Endometrial microvascular endothelial cells (primary cell): ENCODE measurements around the gene COL4A1. TPM values are rescaled to one million over a fixed set of nuclear protein-coding genes. Genes with fewer than 3 reads are reported as not detected.
"Not testable (repeated sequence)": the region's sequence is repeated elsewhere in the genome, so short reads cannot be mapped to it uniquely, and the experiment has no call there.

ENCODE experiments used
- in situ Hi-C: cut with HindIII; loops from 2 replicates; pipeline ENCODE4 v1.10.0; 2017; ENCODE audit warnings: low sequenced_read_pairs, low pct_unique_long_range_greater_than_20kb; ENCODE audit errors: inconsistent ontology term
- total RNA-seq: library from RNA; depleted of rRNA; stranded (reverse); fragments of >200 nt; gene quantifications from one replicate; pipeline ENCODE4 v1.2.3, GENCODE V29; 2015; ENCODE audit errors: inconsistent ontology term

The COL4A1 gene
- total RNA-seq, 1 donor from 2014 or later: 568 TPM

DNA sequence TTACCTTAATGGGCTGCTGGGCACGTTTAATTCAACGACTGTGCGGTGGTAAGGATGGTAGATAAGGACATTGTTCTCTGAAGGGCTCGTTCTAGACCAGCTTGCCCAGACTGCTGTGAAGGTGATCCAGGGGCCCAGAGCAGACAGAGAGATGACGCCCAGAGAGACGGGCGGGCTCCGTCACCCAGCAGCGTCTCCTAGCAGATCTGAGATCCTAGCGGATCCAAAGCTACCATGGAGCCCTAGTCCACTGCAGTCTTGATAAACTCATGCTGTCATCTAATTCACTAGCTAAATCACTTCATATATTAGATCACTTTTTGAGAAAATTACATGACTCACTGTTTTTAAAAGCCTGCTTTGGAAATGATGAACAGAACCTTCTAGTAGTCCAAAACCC, 21.6 kb upstream of the COL4A1 start:
- in situ Hi-C loops: no loop called here

DNA sequence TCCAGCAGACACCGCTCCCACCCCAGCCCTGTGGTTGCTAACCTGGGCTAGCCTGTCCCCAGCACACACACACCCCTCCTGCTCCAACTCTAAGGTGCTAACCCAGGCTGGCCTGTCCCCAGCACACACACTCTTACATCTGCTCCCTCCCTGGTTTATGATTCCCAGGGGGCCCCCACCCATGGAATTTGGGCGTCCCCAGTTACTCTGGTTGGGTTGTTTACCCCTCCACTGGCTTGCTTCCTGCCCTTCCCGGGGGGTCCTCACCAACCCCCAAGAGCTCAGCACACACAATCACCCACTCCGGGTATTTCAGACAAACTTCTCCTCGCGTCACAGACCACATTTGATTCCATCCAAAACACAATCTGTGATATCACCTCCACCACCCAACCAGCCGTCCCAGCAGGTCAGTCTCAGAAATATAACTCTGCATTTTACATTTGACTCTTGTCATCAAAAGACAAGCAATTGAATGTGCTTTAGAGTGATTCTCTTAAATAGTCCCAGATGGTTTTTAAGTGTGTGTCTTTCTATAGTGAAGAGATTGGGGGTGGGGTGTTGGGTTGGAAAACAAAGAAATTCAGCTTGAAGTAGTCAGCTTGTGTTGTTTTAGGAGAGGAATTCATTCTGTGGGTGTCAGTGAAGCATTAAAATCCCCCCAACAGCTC, 20.2 kb upstream of the COL4A1 start:
- in situ Hi-C loops: no loop called here

DNA sequence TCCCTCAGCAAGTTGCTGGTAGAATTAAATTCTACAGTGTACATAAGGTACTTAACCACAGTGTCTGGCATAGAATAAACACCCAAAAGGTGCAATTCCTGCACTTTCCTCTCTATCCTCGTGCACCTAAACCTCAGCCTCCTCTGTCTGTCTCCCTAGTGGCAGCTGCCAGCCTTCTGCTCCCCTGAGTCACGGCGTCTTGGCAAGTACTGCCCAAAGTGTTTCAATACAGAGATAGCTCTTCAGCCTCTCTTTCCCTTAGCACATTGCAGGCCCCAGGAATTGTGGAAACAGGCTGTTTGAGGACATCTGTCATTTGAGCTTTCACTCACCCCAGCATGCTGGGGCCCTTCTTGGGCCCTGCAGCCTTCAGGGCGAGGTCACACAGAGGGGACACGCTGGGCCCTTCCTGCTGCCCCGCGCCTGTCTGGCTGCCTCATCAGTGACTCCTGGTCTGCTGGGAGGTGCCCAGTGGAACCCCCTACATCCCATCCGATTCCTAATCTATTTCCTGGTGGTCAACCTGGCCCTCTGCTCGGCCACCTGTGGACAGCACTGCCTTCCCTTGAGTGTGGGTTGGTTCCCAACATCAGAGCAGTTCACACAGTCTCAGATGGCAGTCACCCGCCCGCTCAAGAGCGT, 19.4 kb upstream of the COL4A1 start:
- in situ Hi-C loops: no loop called here

- in situ Hi-C loops: no loop called here
These were observed 17.2 kb upstream of the COL4A1 start for GRCh38 chr13:110324026-110324749.

DNA sequence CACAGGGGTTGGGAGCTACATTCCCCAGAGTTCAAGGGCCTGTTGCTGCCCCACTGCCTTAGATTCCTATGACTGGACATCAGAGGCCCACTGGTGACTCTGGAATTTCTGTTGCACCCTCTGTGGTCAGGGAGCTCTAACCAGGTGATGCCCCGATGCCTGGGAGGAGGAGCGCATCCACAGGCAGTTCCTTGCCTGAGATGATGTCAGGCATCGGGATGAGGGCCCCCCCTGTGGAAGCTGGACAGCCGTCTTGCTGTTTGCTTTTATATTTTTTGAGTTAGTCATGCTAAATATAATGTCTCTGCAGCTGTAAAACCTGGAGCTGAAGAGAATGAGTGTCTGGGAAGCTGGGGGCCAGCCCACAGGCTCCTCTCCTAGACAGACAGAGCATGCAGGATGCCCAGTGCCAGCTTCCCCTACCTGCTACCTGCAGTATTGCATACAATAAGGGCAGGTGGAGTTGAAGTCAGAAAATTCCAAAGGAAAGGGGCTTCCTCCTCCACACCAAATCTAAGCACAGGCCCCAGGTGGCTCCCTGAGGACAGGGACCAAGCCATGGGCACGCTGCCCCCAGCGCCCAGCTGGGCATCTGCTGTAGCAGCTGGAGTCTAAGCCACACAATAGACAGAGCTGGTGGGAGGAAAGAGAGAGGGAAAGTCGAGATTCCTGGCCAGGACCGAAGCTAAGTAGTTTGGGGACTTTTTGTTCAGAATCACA, 16.4 kb upstream of the COL4A1 start:
- in situ Hi-C loops: no loop called here

DNA sequence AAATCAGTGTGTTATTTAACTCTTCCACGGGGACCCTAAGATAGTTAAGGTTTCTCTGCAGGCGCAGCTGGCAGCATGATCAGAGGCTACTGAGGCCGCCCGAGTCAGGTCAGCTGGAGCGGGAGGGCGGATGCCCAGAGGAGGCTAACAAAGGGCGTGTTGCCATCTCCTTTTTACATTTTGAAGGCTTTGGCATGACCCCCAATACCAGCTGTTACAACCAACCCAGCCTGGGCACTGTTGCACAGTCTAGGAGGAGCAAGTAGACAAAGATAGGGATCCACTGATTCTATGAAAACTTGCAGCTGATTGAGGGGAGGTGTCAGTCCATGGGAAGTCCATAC, 15.8 kb upstream of the COL4A1 start:
- in situ Hi-C loops: no loop called here

- in situ Hi-C loops: no loop called here
These were observed 15.3 kb upstream of the COL4A1 start for GRCh38 chr13:110322126-110322827.

- in situ Hi-C loops: not testable (repeated sequence)
These were observed 14.6 kb upstream of the COL4A1 start for GRCh38 chr13:110321573-110321972.

- in situ Hi-C loops: no loop called here
These were observed 13.7 kb upstream of the COL4A1 start for GRCh38 chr13:110320645-110321044.

GRCh38 chr13:110319774-110320509, 13.0 kb upstream of the COL4A1 start:
- in situ Hi-C loops: no loop called here

- in situ Hi-C loops: no loop called here
These were observed 12.4 kb upstream of the COL4A1 start for GRCh38 chr13:110319397-110319773.

- in situ Hi-C loops: no loop called here
These were observed 12.0 kb upstream of the COL4A1 start for GRCh38 chr13:110318920-110319319.

GRCh38 chr13:110317496-110318195, 10.7 kb upstream of the COL4A1 start:
- in situ Hi-C loops: no loop called here

DNA sequence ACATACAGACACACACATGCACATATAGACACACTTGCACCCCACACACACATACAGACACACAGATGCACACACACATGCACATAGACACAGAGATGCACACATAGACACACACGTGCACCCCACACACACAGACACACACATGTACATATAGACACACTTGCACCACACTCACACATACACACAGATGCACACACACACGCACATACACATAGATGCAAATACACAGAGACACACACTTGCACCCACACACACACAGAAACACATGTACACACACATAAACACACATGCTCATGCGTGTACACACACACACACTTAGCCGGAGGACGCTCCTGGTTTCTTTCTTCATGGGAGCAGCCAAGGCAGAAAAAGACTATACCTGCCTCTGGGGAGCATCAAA, 10.1 kb upstream of the COL4A1 start:
- in situ Hi-C loops: no loop called here

DNA sequence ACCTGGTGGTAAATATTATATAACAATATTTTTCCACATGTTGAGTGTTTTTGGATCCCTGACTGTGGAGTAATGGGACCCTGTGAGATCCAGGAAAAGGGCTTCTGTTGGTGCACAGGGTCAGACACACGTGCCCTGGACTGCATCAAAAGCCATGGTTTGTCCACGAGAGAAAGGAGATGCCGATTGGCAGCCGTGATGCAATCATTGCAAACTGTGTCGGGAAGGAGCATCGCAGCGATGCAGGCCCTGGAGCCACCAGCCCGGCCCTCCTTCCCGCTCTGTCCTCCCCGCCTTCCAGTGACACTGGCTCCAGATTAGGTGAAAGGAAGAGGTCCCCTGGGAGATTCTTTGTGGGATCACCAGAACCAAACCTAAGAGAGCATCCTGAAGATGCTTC, 9.2 kb upstream of the COL4A1 start:
- in situ Hi-C loops: no loop called here

DNA sequence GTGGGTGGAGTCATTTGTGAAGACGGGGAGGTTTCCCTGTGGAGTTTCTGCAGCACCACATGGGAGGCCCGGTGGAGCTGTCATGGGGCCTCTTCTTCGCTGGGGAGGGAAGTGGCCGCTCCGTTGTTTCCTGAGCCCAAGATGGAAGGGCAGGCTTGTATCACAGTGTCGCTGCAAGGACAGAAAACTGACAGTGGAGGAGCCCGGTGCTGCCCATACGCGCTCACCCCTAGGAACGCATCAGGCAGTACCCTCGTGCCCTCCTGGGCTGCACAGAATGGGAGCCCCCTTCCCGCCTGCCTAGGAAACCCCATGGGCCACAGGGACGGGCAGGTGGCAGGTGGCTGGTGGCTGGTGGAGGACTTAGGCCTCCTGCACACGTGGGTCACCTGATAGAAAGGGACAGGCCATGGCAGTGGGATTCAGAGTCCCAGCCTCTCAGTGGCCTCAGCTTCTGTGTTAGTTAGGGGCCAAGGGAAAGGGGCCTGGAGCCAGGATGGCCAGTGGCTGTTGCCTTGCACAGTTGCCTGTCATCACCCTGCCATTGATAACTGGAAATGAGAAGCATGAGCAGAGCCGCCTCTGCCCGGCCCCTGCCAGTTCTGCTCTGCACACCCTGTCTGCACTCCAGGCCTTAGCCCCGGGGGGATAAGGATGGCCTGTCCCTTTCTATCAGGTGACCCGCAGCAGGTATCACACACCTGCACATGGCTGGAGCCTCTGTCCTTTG, 7.7 kb upstream of the COL4A1 start:
- in situ Hi-C loops: no loop called here

- in situ Hi-C loops: not testable (repeated sequence)
These were observed 6.8 kb upstream of the COL4A1 start for GRCh38 chr13:110313733-110314132.
